DLD1 (cell line): Measurements from ENCODE around the gene RHCG.

Source experiments
- in situ Hi-C: cut with HindIII; loops from 2 replicates; pipeline ENCODE4 v1.10.0; 2017; ENCODE audit warnings: low sequenced_read_pairs

Gene RHCG

GRCh38 chr15:89496155-89497098, at the start of gene RHCG:
RHCG (minus strand) TSS chr15:89496583; CDS start chr15:89496544, 39 bp downstream.
- in situ Hi-C loops = no loop called here

- in situ Hi-C loops = no loop called here
These were observed 47.0 kb upstream of the RHCG start for GRCh38 chr15:89543389-89543788.

DNA sequence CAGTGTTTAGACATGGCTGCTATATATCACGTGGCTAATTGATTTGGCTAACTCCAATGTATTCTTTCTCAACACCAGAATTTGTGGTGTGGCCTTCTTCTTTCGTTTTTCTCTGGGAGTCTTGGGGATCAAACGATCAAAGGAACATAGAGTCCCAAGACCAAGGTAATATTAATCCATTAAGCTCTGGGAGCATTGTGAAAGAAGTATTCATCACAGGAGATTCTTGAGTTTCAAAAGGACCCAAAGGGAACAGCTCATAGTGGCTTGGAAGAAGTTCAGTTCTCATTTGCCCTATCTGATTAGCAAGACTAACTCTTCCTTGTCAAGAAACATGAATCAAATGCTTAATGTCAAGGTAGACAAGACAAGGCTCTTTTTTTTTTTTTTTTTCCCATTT, 46.0 kb upstream of the RHCG start:
- in situ Hi-C loops = no loop called here

DNA sequence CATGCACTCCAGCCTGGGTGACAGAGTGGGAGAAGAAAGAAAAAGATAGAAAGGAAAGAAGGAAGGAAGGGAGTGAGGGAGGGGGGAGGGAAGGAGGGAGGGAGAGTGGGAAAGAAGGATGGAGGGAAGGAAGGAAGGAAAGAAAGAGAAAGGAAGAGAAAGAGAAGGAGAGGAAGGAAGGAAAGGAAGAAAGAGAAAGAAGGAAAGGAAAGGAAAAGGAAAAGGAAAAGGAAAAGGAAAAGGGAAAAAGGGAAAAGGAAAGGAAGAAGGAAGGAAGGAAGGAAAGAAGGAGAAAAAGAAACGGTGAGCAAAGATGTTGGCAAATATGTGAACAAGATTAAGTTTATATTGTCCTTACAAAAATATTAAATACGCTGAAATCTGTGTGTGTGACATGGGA, 42.6 kb upstream of the RHCG start:
- in situ Hi-C loops = no loop called here

- in situ Hi-C loops = no loop called here
These were observed 37.6 kb upstream of the RHCG start for GRCh38 chr15:89533861-89534544.

GRCh38 chr15:89531796-89532537, 35.6 kb upstream of the RHCG start:
- in situ Hi-C loops = no loop called here

DNA sequence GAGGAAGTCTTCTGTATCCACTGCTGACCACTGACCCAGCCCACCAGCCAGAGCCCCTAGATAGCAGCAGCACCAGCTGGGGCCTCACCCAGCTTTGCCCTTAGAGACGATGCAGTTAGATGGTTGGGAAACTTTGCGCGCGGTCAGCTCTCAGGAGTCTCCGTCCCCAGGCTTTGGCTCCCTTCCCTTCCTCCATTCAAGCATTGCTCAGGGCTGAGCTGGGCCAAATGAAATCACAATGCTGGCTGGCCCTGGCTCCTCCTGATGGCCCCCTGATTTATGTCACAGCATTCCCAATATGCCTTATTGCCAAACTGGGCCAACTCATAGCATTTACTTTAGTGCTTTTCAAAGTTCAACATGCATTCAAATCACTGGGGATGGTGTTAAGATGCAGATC, 34.6 kb upstream of the RHCG start:
- in situ Hi-C loops = no loop called here

DNA sequence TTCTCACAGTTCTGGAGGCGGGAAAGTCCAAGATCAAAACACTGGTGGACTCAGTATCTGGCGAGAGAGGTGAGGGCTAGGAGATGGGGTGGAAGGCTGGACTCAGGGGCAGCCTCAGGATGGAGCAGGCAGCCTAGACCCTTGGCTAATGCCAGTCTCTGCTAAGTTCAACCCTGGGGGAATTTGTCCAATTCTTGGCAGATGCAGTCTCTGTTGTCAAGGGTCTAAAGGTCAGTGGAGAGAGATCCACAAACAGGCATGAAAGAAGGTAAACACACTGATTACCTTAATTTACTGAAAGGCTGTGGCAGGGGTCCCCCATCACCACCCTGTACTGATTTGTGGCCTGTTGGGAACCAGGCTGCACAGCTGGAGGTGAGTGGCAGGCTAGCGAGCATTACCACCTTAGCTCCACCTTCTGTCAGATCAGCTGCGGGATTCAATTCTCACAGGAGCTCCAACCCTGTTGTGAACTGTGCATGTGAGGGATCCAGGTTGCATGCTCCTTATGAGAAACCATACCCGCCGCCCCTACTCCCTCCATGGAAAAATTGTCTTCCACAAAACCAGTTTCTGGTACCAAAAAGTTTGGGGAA, 32.5 kb upstream of the RHCG start:
- in situ Hi-C loops = no loop called here

GRCh38 chr15:89526601-89527441, 30.4 kb upstream of the RHCG start:
- in situ Hi-C loops = no loop called here

DNA sequence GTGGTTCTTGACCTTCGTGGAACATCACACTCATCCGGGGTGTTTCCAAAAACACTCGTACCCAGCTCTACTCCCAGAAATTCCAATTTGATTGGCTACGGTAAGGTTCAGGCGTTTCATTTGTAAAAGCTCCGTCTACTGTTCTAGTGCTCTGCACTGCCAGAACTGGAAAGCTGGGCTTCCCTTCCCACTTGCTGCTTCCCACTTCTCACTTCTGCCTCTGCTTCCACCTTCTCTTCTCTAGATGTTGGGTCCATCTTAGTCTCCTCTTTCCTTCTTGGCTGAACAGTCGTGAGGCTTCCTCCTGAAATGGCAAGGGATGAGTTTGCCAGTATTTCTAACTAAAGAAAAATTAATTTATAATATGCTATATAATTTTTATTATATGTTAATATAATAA, 29.8 kb upstream of the RHCG start:
- in situ Hi-C loops = no loop called here

DNA sequence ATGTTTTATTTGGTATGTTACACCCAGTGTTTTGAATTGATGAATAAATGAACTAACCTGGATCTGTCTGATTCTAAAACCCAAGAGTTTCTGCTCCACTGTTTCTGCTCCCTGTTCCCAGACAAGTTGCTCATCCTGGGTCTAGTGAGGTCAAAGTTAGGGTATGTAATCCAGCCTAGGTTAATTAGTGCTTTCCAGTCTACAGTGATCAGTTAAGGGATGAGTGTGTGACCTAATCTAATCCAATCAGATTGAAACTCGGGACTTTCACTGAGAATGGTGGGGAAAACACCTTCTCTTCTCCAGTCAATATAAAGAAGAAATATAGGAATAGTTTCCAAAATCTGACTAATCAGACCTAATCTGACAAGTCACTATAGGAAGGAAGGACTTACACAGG, 27.8 kb upstream of the RHCG start:
- in situ Hi-C loops = no loop called here

DNA sequence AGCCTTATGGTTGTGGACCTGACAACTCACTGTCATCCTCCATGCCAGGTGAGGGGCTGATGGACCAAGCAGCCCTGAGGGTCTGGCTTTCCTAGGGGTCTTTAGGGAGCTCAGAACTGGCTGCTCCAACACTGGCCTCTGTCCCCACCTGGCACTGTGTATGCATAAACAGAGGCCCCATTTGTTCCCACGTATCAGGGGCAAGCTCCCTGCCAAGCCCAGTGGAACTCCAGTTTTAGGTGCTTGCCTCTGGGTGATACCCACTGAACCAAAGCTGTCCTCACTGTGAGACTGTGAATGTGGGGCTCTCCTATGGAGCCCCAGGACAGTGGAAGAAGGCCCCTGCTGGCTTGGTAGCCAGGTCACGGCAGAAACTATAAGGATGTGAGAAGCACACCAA, 26.7 kb upstream of the RHCG start:
- in situ Hi-C loops = no loop called here

- in situ Hi-C loops = no loop called here
These were observed 25.2 kb upstream of the RHCG start for GRCh38 chr15:89521605-89522004.

- in situ Hi-C loops = no loop called here
These were observed 19.1 kb upstream of the RHCG start for GRCh38 chr15:89515477-89515876.

DNA sequence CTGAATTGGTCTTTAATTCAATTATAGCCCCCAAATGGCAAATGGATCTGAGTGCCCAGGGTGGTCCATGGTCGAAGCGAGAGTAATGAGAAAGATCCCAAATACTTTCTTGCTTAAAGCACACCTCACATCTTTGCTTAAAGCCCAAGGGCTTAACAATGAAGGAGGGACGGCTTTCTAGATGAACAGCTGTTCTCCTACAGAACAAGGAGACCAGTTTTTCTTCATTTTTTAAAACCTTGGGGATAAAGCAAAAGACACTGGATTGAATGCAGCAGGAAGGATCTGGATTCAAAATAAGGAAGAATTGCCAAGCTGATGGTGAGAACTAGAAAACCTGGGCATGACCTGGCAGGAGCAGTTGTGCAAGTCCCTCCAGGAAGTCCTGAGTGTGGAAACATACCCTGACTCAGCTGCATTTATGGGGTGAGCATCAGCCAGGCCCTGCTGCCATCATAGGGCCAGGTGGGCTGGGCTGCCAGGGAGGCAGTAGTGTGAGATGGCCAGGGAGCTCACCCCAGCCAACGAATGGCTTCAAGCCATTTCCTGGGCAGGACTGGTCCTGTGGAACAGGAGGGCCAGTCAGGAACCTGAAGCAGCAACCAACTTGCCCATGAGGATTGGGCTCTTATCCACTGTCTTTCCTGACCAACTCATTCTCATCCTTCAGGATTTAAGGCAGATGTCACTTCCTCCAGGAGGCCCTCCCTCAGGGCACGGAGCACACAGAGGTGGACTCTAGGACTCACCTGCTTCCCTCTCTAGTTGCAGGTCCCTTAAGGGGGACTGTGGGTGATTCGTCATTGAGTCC, 18.4 kb upstream of the RHCG start:
- in situ Hi-C loops = no loop called here

- in situ Hi-C loops = no loop called here
These were observed 17.8 kb upstream of the RHCG start for GRCh38 chr15:89514186-89514585.

GRCh38 chr15:89513284-89513683, 16.9 kb upstream of the RHCG start:
- in situ Hi-C loops = no loop called here

GRCh38 chr15:89512631-89513030, 16.2 kb upstream of the RHCG start:
- in situ Hi-C loops = no loop called here

DNA sequence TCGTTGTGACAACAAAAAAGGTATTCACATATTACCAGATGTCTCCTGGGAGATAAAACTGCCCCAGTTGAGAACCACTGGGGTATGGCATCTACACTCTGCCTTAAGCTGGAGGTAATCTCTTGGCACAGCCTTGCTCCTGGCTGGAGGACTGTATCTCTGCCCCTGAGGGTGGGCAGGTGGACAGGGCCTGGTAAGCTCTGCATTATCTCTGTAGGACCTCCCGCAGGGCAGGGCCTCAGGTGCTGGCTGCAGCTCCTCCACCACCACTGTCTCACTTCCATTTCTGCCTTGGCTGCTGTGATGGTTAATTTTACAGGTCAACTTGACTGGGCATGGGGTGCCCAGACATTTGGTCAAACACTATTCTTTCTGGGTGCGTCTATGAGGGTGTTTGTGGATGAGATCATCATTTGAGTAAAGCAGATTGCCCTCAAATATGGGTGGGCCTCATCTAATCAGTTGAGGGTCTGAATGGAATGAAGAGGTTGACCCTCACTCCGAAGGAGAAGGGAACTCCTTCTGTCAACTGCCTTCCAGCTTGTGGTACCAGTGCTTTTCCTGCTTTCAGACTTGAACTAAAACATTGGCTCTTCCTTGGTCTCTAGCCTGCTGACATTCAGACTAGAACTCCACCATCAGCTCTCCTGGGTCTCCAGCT, 9.8 kb upstream of the RHCG start:
- in situ Hi-C loops = no loop called here
